Urothelium cell line (cell line): ENCODE results near the gene TAS2R30.

Source experiments
- DNase-seq: peaks from one replicate; pipeline ENCODE4 v3.0.0; 2011; ENCODE audit warnings: low spot score, mixed read lengths
- FAIRE-seq: peaks from 2 replicates; lab custom pipeline; 2011; peaks lifted over from hg19 to GRCh38; lab: Jason Lieb, UNC

The TAS2R30 gene, protein sequence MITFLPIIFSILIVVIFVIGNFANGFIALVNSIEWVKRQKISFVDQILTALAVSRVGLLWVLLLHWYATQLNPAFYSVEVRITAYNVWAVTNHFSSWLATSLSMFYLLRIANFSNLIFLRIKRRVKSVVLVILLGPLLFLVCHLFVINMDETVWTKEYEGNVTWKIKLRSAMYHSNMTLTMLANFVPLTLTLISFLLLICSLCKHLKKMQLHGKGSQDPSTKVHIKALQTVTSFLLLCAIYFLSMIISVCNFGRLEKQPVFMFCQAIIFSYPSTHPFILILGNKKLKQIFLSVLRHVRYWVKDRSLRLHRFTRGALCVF

DNA sequence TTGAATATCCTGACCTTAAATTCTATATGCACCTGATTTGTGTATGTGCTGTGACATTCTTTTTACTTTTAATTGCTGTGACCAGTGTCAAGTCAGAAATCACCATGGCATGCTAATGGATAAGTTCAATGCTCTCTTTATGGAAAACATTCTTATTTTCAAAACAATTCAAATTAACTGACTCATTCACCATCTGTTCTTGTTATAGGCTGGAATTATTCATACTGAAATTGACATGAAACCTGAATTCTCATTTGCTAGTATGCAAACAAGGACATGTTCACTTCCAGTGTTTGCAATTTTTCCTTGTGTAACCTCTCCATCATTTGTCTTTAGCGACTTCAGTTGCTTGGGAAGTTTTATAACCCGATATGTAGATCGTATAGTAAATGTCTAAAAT, at the start of gene TAS2R30:
Gene TAS2R30 (minus strand): TSS at position 340 of the 400 bp plus-strand sequence. CDS start 400 bp downstream, outside the sequence.
- no peak for DNase-seq
- no peak for FAIRE-seq

DNA sequence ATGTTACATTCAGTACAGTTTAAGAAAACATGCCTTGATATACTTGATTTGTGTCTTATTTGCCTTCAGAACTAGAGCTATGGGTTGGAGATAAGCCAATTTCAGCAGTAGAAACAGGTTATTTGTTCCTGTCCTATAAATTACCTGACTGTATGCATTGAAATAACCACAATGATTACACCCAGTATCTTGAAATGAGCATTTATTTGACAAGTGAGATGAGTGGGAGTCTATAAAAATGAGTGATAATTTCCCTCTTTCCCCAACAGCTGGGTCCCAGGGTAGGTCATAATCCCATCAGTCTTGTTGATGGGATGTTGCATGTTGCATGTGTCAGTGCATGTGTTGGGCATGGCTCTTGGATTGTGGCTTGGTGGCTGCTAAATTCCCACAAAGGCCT, 48.6 kb upstream of the TAS2R30 start:
- DNase-seq, result no peak
- FAIRE-seq, result peak; percentile 53

DNA sequence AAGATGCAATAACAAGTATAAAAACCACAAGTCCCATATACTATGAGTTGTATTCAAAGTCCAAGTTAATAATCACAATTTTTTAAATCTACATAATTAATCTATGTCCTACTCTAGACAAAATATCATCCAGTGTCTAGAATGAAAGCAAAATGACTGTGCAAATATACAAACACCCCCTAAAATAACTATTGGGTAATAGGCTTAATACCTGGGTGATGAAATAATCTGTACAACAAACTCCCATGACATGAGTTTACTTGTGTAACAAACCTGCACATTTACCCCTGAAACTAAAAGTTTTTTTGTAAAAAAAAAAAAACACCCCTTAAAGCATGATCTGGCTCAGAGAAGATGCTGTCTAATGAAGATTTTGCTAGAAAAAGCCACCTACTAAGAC, 48.1 kb upstream of the TAS2R30 start:
- FAIRE-seq, result no peak
- no peak for DNase-seq

GRCh38 chr12:11178250-11178649, 43.8 kb upstream of the TAS2R30 start:
- no peak for DNase-seq
- FAIRE-seq, result no peak

GRCh38 chr12:11174022-11174421, 39.6 kb upstream of the TAS2R30 start:
- no peak for DNase-seq
- no peak for FAIRE-seq

DNA sequence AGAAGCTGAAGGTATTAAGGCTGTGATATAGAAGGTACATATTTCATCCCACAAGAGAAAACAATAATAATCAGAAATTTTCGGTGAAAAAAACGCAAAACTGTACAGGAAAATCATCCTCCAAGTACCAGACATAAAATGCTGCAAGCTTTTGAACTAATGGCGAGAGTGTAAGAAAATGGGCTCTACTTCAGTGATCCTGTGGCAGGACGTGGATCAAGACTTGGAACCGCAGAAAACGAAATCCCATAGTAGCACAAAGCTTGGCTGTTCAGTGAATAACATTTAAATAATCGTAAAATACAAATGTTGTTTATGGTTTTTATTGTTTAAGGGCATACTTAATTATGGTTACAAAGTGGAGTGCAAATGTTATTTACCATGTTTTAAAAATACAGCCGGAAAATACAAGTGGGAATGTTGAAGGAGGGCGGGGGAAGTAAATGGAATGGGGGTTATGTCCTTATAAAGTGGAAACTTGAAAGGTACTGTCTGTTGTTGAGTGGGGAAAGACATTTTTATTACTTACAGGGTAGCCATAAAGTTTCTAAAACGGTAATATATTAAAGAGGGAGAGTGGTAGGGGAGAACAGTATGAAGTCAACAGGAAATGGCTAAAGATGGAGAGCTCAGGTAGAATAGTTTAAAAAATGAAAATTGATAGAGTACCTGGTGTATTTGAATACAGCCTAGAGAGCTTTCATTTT, 37.7 kb upstream of the TAS2R30 start:
- FAIRE-seq (no peak), DNase-seq (peak; percentile 23)

DNA sequence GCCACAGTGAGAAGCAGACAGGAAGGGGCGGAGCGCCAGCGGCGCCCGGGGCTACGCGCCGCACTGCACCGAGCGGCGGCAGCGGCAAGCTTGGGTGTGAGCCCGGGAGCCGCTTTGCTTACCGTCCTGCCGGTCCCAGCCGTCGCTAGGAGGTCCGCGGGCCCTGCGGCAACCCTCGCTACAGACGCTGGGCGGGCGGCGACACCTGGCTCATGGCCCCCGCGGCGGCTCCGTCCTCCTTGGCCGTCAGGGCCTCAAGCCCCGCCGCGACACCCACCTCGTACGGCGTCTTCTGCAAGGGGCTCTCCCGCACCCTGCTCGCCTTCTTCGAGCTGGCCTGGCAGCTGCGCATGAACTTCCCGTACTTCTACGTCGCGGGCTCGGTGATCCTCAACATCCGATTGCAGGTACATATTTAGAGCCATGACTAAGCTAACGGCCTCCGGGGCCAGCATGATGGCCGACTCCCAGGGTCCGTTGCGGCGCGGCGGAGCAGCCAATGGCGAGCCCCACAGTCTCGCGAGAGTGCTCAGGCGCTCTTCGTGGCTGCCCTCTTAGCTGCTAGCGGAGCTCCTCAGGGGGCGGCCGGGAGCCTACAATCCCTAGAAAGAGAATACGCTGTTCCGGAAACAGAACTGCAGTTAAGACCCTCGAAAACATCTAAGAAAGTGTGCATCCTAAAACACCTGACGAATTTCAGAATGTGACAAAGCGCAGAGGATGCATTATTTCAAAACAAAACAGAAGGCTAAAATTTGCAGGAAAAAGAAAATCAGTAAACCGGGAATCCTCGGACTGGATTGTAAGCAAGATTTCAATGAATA, 36.9 kb upstream of the TAS2R30 start, which contains the start of gene SMIM10L1:
Gene SMIM10L1 (plus strand): TSS at position 50 of the 824 bp plus-strand sequence. CDS start 163 bp downstream, at position 213.
- DNase-seq (peak; percentile 99), FAIRE-seq (peak; percentile 81)

DNA sequence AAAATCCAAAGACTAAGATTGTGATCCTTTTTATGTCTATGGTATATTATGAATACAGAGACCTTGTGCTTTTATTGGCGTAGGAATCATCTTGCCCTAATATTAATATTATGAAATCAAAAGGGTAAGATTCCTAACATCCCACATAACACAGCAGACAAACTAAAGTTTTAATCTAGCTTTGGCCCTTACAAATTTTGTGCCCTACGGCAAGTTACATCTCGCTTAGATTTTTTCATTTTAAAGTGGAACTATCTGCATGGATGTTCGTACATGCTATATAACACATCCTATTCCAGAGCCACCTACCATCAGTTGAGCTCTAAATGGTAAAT, 36.3 kb upstream of the TAS2R30 start:
- no peak for FAIRE-seq
- no peak for DNase-seq

DNA sequence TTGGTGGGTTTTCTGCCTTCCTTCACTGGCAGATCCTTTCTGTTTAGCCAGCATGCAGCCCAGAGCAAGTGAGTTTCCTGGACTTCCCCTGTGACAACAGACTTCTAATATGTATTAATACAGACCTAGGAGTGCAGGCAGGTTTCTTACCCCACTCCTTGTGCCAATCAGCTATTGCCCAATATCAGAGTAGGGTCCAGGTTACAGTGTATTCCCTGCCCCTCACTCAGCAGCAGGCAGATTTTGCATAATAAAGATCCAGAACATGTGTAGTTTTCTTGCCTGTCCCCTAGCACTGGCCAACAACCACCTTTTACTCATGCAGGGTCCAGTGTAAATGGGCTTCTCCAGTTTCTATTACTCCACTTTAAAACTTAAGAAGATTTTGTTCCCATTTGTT, 31.9 kb upstream of the TAS2R30 start:
- DNase-seq (no peak), FAIRE-seq (no peak)

- no peak for FAIRE-seq
- no peak for DNase-seq
Measured at GRCh38 chr12:11164384-11164783, 29.9 kb upstream of the TAS2R30 start.

- FAIRE-seq (no peak), DNase-seq (no peak)
Measured at GRCh38 chr12:11162502-11162901, 28.1 kb upstream of the TAS2R30 start.

GRCh38 chr12:11158885-11159444, 24.5 kb upstream of the TAS2R30 start:
- no peak for FAIRE-seq
- no peak for DNase-seq

DNA sequence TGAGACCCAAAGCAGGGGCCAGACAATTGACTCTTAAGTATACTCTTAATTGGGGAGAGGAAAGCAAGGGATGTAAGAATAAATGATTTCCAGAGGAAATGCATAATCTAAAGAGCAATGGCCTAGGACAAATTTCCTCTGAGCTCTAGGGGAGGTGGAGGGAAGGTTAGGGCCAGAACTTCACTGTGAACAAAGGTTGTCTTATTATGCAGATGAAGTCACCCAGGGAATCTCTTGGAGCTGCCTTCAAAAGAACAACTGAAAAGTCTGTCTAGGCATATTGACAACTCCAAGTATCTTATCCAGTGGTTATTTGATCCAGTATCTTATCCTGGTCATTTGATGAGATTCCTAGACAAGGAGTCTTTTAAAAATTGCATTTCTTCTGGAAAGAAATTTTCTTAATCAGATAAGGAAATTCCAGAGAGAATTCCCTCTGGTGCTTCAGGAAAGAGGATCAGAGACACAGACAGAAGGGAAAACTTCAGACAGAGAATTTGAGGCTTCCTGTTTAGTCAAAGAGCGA, 20.0 kb upstream of the TAS2R30 start:
- DNase-seq (no peak), FAIRE-seq (no peak)

- DNase-seq (no peak), FAIRE-seq (no peak)
Measured at GRCh38 chr12:11152725-11153124, 18.3 kb upstream of the TAS2R30 start.

DNA sequence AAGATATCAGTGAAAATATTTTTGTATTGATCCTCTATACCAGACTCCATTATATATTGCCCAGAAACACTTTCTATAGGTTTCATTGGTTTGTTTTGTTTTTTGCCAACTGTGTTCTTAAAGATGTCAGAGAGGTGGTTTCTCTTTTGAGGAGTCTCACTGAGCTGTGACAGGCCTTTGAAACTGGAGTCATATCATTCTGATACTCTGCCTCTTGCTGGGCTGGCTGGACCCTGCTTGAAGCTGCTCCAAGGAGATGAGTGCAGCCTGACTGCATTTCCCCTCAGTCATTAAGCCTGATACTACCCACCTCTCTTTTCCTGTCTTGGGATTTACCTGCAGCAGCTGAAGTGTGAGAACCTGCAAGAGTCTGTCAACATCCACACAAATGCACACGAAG, 16.4 kb upstream of the TAS2R30 start:
- FAIRE-seq (no peak), DNase-seq (no peak)

GRCh38 chr12:11147420-11147819, 13.0 kb upstream of the TAS2R30 start:
- no peak for DNase-seq
- no peak for FAIRE-seq

DNA sequence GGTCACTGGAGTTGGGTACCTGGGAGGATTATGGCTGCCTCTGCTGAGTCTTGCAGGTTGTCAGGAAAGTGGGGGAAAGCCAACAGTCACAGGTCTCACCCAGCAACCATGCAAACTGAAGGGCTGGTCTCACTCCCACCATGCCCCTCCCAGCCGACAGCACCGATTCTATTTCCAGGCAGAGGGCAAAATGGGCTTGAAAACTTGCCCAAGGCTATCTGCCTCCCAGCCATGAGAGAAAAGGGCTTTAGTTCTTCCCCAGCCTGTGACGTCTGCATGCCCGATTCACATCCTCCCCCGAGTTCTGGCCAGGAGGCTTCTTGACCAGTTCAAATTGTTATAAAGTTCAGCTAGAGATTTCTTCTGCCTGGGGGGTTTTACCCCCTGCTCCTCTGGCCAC, 9.9 kb upstream of the TAS2R30 start:
- FAIRE-seq, result no peak
- DNase-seq, result no peak

GRCh38 chr12:11143352-11143751, 8.9 kb upstream of the TAS2R30 start:
- no peak for DNase-seq
- FAIRE-seq, result peak; percentile 79

DNA sequence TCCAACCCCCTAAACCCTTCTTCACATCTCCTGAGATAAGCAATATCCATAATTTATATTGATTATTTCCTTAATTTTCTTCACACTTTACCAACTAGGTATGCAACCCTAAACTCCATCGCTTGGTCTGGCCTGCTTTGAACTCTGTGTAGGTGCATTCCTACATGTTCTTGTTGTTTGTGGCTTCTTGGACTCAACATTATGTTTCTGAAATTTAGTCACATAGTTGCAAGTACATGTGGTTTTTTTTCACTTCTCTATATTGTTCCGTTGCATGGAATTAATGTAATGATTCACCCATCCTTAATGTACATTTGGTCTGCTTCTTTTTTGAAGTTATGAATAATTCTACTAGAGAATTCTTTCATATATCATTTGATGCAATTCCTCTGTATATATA, 1.6 kb upstream of the TAS2R30 start:
- DNase-seq (no peak), FAIRE-seq (no peak)

GRCh38 chr12:11133816-11134215, 628 bp downstream of the TAS2R30 start:
- no peak for FAIRE-seq

DNA sequence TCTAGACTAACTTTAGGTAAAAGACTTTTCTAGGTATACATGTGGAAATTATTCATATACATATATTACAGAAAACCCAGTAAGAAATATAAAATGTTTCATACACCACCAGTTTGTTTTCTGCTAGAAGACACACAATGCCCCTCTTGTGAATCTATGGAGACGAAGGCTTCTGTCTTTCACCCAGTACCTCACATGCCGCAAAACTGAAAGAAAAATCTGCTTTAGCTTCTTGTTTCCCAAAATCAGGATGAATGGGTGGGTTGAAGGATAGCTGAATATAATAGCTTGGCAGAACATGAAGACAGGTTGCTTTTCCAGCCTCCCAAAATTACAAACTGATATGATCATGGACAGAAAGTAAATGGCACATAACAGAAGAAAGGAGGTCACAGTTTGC, 1.3 kb downstream of the TAS2R30 start:
- FAIRE-seq (no peak), DNase-seq (no peak)

More at GRCh38 chr12:11133816-11134215, 628 bp downstream of the TAS2R30 start:
- DNase-seq, result no peak
